Esophagus squamous epithelium (tissue), 4 donors: ENCODE data around the gene FNBP1.

Source experiments
- POLR2A ChIP-seq, 4 donors: fragments of 450-650 bp; IDR thresholded peaks; one replicate each; pipeline ENCODE4 v1.6.1; 2017; ENCODE audit warnings: antibody characterized with exemption in 4 of 4, mild to moderate bottlenecking in 4 of 4, moderate library complexity in 3 of 4
- TF ChIP-seq, protein P1 (sequence below), 6 experiments: fragments of 450-650 bp in 4 of 6; fragments of 200-600 bp in 2 of 6; sonication (generic) in 2 of 6; IDR thresholded peaks; one replicate each; pipeline ENCODE4 v1.5.1; 2016 to 2019; ENCODE audit warnings: antibody characterized with exemption in 6 of 6, mild to moderate bottlenecking in 4 of 6, moderate library complexity in 4 of 6

DNA sequence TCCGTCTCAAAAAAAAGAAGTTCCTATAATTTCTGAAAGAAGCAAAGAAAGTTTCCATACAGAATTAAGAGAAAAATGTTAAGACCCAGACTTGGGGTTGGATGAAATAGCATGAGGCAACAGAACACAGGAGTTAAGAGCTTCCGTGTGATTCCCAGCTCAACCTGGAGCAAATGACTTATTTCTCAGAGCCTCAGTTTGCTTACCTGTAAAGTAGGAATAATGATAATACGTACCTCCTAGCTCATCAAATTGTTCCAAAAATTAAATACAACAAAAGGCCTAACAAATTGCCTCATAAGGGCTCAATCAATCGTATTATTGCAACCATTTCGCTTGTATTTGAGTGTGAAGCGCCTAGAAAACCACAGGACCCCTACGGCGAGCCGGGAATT is 10.1 kb upstream of the FNBP1 start:
- TF ChIP-seq POLR2A (IDR thresholded peaks at IDR 0.05) = no peak
- TF ChIP-seq, protein P1, sequence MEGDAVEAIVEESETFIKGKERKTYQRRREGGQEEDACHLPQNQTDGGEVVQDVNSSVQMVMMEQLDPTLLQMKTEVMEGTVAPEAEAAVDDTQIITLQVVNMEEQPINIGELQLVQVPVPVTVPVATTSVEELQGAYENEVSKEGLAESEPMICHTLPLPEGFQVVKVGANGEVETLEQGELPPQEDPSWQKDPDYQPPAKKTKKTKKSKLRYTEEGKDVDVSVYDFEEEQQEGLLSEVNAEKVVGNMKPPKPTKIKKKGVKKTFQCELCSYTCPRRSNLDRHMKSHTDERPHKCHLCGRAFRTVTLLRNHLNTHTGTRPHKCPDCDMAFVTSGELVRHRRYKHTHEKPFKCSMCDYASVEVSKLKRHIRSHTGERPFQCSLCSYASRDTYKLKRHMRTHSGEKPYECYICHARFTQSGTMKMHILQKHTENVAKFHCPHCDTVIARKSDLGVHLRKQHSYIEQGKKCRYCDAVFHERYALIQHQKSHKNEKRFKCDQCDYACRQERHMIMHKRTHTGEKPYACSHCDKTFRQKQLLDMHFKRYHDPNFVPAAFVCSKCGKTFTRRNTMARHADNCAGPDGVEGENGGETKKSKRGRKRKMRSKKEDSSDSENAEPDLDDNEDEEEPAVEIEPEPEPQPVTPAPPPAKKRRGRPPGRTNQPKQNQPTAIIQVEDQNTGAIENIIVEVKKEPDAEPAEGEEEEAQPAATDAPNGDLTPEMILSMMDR (IDR thresholded peaks at IDR 0.05) = no peak
